ENCODE data around the gene HACE1. TPM values are rescaled to one million over a fixed set of nuclear protein-coding genes. Genes with fewer than 3 reads are reported as not detected.

Gene HACE1
- polyA plus RNA-seq, 4 donors: 15.7 to 25.0 (median 20.3) TPM

DNA sequence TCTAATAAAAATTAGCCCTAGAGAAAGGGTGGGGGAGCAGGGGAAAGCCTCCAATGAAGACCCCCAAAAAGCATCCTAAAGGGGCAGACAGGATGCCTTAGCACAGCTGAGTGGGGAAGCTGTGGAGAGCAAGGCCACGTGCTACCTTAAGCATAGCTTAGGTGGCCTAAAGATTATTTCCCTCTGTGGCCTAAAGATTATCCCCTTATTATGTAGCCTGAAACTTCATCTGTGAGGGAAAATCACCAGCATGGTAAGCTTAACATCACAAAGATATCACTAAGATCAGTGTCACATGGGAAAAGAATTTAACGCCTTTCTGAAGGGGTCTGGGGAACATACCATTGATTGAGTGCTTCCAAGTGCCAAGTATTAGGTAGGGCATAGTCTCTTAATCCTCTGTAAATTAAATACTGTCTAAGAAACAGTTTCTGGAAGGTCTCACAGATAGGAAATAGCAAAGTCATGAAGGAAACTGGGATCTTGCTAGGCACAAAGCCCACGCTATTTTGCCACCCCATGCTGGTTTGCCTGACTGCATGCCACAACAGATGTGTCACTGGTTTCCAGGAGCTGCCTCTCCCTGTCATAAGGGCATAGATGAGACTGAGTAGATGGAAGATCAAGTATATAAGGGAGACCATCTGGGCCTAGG is 170.0 kb downstream of the HACE1 start:
- DNase-seq (ENCODE audit: low read depth in 4 of 4, low spot score in 3 of 4): no peak

DNA sequence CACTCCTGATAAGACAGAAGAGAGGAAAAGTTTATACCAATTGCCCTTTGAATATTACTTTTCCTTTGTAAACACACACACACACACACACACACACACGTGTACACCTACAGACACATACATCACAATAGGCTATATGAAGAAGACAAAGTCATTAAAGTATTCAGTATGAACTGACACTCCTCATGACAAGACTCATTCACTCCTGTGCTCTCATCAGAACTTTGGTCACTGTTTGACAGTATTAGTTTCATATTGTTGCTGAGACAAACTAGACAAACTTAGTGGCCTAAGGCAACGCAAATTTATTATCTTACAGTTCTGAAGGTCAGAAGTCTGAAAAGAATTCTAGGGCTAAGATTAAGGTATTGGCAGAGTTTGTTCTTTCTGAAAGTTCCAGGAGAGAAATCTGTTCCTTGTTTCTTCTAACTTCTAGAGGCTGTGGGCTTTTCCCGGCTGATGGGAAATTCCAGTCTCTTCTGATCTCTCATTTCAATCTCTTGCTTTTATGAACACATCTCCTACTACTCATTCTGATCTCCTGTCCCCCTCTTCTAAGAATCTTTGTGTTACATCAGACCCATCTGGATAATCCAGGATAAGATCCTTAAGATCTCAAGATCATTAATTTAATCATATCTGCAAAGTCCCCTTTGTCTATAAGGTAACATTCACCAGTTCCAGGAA is 171.3 kb downstream of the HACE1 start:
- DNase-seq (ENCODE audit: low read depth in 4 of 4, low spot score in 3 of 4): no peak

GRCh38 chr6:104686550-104687175 is 173.1 kb downstream of the HACE1 start:
- no peak for DNase-seq (ENCODE audit: low read depth in 4 of 4, low spot score in 3 of 4)

DNA sequence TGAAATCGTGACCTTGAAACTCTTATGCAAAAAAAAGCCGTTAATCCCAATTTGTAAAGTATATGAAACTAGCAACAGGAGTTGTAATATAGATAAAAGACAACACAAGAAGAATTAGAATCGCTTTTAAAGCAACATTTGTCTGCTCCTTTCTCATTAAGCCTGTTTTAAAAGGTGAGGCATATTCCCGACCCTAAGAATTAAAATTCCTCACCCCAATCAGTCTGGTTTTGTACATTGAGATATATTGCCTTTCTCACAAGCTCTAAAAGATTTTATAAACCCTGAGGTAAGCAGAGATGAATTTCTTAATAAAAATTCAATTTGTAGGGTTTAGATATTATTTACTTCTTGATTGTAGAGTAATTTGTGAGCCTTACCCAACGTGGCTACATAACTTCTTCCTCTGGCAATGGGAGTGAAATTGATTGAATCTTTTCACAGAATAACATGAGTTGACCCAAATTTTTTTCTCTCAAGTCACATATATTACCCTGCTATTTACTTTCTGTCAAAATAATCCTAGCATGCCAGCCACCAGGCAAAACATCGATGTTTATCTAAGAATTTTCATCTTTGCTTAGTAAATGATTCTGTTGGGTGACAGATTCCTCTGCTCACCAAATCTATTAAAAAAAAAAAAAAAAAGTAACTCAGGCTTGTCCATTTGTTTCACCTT is 173.7 kb downstream of the HACE1 start:
- no peak for DNase-seq (ENCODE audit: low read depth in 4 of 4, low spot score in 3 of 4)

GRCh38 chr6:104684911-104685415 is 174.8 kb downstream of the HACE1 start:
- no peak for DNase-seq (ENCODE audit: low read depth in 4 of 4, low spot score in 3 of 4)

GRCh38 chr6:104683809-104684208 is 175.9 kb downstream of the HACE1 start:
- DNase-seq (ENCODE audit: low read depth in 4 of 4, low spot score in 3 of 4): no peak

- no peak for DNase-seq (ENCODE audit: low read depth in 4 of 4, low spot score in 3 of 4)
Observed at GRCh38 chr6:104682722-104683643, 176.7 kb downstream of the HACE1 start.

DNA sequence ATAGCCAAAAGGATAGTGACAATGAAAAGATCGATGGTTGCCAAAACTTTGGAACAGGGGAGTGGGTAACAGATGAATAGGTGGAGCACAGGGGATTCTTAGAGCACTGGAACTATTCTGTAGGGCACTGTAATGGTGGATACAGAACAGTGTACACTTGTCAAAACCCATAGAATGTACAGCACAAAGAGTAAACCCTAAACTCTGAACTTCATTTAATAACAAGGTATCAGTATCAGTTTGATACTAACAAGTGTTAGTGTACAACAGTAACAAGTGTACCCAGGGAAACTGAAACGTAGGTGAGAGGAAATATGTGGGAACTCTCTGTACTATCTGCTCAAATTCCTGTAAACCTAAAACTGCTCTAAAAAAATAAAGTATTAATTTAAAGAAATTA is 179.2 kb downstream of the HACE1 start:
- no peak for DNase-seq (ENCODE audit: low read depth in 4 of 4, low spot score in 3 of 4)

DNA sequence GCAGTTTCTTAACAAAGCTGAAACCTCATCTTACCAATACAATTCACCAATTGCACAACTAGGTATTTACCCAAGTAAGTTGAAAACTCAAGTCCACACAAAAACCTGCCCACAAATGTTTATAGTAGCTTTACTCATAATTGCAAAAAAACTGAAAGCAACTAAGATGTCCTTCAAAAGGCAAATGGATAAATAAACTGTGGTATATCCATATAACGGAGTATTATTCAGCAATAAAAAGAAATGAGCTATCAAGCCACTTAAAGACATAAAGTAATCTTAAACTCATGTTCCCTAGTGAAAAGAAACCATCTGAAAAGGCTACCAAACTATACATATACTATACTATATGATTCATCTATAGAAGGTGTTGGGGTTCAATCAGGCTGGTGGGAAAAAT is 179.7 kb downstream of the HACE1 start:
- DNase-seq (ENCODE audit: low read depth in 4 of 4, low spot score in 3 of 4): no peak

Other genes with a start within 250 kb of the HACE1 start
- under 1 TPM; 0.11 to 0.30 (median 0.19) TPM for gene LIN28B, start 97.2 kb upstream of the HACE1 start, polyA plus RNA-seq (ENCODE audit: insufficient read length in 4 of 4)

All from left renal pelvis (tissue), 4 donors.